K562 (cell line): Measurements from ENCODE around the gene RETREG1. TPM values are rescaled to one million over a fixed set of nuclear protein-coding genes. Genes with fewer than 3 reads are reported as not detected.

ENCODE experiments used
- ATAC-seq: fragments of 200-7000 bp; cut with Tn5 transposase; 3 replicates; pipeline ENCODE4 v1.9.1; 2020; ENCODE audit warnings: moderate library complexity
- BruUV-seq: library from RNA; stranded (reverse); fragments of 400-500 nt; replicated peaks from 2 replicates; lab custom pipeline; 2021; lab: Mats Ljungman, UMichigan
- CTCF ChIA-PET: fragments of 300-600 bp; formaldehyde crosslinking; extraction: SDS; loops from one replicate; lab custom pipeline; 2021; ENCODE audit warnings: low intra/inter-chr PET ratio; lab: Yijun Ruan, JAX
- POLR2A ChIA-PET: fragments of 300-600, 350-650 bp; sonication (Branson Sonifier 250); formaldehyde crosslinking; extraction: SDS; loops from one replicate; lab custom pipeline; 2021; ENCODE audit warnings: antibody characterized with exemption, inconsistent platforms; lab: Yijun Ruan, JAX
- DNase-seq, 4 experiments: peaks; one replicate each; pipeline versions ENCODE4 v3.0.0 to v3.0.0-alpha.2; 2011 to 2018; ENCODE audit warnings: low spot score in 3 of 4, mixed read lengths in 3 of 4; ENCODE audit errors: extremely low read depth in 1 of 4
- FAIRE-seq: peaks from 2 replicates; lab custom pipeline; 2011; peaks lifted over from hg19 to GRCh38; lab: Jason Lieb, UNC
- H2AFZ ChIP-seq: 2 replicates; pipeline ENCODE4 v1.6.0; 2011; ENCODE audit warnings: low read depth, low read length, control low read depth, inconsistent platforms
- H3K27ac ChIP-seq: fragments of 200-600 bp; 3 replicates; pipeline ENCODE4 v1.8.0; 2011; ENCODE audit warnings: low read depth, mild to moderate bottlenecking, control low read depth, inconsistent platforms, low read length, moderate library complexity, mixed read lengths; ENCODE audit errors: extremely low read depth
- H3K27me3 ChIP-seq, 2 experiments: fragments of 300-600 bp in 1 of 2; 2 replicates in 1 of 2; 3 replicates in 1 of 2; pipeline versions ENCODE4 v1.6.0 to v1.8.0; 2011; ENCODE audit warnings: inconsistent platforms in 2 of 2, low read length in 2 of 2, mild to moderate bottlenecking in 1 of 2, mixed read lengths in 1 of 2, moderate library complexity in 1 of 2; ENCODE audit not compliant: control insufficient read depth in 2 of 2, insufficient read depth in 2 of 2
- H3K36me3 ChIP-seq: fragments of 300-600 bp; 3 replicates; pipeline ENCODE4 v1.8.0; 2011; ENCODE audit warnings: mild to moderate bottlenecking, low read length, inconsistent platforms; ENCODE audit not compliant: control insufficient read depth, insufficient read depth
- H3K4me1 ChIP-seq, 2 experiments: fragments of 200-600 bp in 1 of 2; replicated peaks in 1 of 2; 2 replicates in 1 of 2; 3 replicates in 1 of 2; pipeline versions ENCODE4 v1.5.1 to v1.8.0; 2011; ENCODE audit warnings: inconsistent platforms in 2 of 2, low read length in 2 of 2, mild to moderate bottlenecking in 1 of 2, mixed read lengths in 1 of 2, moderate library complexity in 1 of 2; ENCODE audit not compliant: control insufficient read depth in 2 of 2, insufficient read depth in 2 of 2
- H3K4me2 ChIP-seq: 2 replicates; pipeline ENCODE4 v1.6.1; 2011; ENCODE audit warnings: low read length, control low read depth, inconsistent platforms, mixed read lengths; ENCODE audit not compliant: insufficient read depth
- H3K4me3 ChIP-seq: fragments of 200-600 bp; sonication (generic), shearing (Covaris generic); 2 replicates; pipeline ENCODE4 v1.5.1; 2016; ENCODE audit warnings: control low read depth, inconsistent platforms
- H3K79me2 ChIP-seq: fragments of 200-600 bp; 3 replicates; pipeline ENCODE4 v1.8.0; 2011; ENCODE audit warnings: low read length, inconsistent platforms; ENCODE audit not compliant: control insufficient read depth, insufficient read depth
- H3K9ac ChIP-seq, 2 experiments: 2 replicates each; pipeline versions ENCODE4 v1.6.0 to v1.6.1; 2011; ENCODE audit warnings: low read depth in 2 of 2, low read length in 2 of 2, control low read depth in 1 of 2, inconsistent platforms in 1 of 2, mild to moderate bottlenecking in 1 of 2, mixed read lengths in 1 of 2; ENCODE audit not compliant: insufficient read depth in 1 of 2
- H3K9me1 ChIP-seq: one replicate; pipeline ENCODE4 v1.6.0; 2011; ENCODE audit warnings: inconsistent platforms, mild to moderate bottlenecking, low read length, moderate library complexity; ENCODE audit not compliant: control insufficient read depth, insufficient read depth
- H3K9me3 ChIP-seq: replicated peaks from 2 replicates; pipeline ENCODE4 v1.5.1; 2011; ENCODE audit warnings: low read depth, low read length, inconsistent platforms; ENCODE audit not compliant: control insufficient read depth, insufficient read depth
- H4K20me1 ChIP-seq: replicated peaks from 2 replicates; pipeline ENCODE4 v1.6.1; 2011; ENCODE audit warnings: low read length, inconsistent platforms, mixed read lengths; ENCODE audit not compliant: control insufficient read depth, insufficient read depth
- ARNT ChIP-seq, 2 experiments: fragments of 450-650 bp; IDR thresholded peaks; 2 replicates each; pipeline ENCODE4 v1.6.1; 2016; ENCODE audit warnings: mild to moderate bottlenecking in 1 of 2
- CTCFL ChIP-seq: IDR thresholded peaks from 2 replicates; pipeline ENCODE4 v1.6.1; 2011; ENCODE audit warnings: borderline replicate concordance, low read depth, mild to moderate bottlenecking, moderate library complexity, low read length; ENCODE audit not compliant: insufficient read depth, poor library complexity, severe bottlenecking
- ELK3 ChIP-seq: fragments of 450-650 bp; formaldehyde crosslinking; IDR thresholded peaks from 2 replicates; pipeline ENCODE4 v1.4.0; 2020; ENCODE audit warnings: mild to moderate bottlenecking
- ETV5 ChIP-seq: sonication (generic); formaldehyde crosslinking; IDR thresholded peaks from 2 replicates; pipeline ENCODE4 v1.4.0; 2020; ENCODE audit warnings: low read depth, mild to moderate bottlenecking, missing genetic modification reagents
- EZH2 ChIP-seq: IDR thresholded peaks from 2 replicates; pipeline ENCODE4 v1.6.1; 2012; ENCODE audit warnings: low read depth, mild to moderate bottlenecking, inconsistent platforms, low read length, borderline replicate concordance
- NR1H2 ChIP-seq: sonication (generic); formaldehyde crosslinking; IDR thresholded peaks from 2 replicates; pipeline ENCODE4 v1.4.0; 2020; ENCODE audit warnings: mild to moderate bottlenecking, missing genetic modification reagents
- TEAD2 ChIP-seq: fragments of 450-650 bp; IDR thresholded peaks from 2 replicates; pipeline ENCODE4 v1.6.1; 2016; ENCODE audit warnings: missing genetic modification characterization, control low read depth, missing compliant biosample characterization
- ZNF507 ChIP-seq: conservative IDR thresholded peaks from 2 replicates; pipeline ENCODE4 v1.6.1; 2017; ENCODE audit warnings: missing genetic modification characterization, missing compliant biosample characterization
- WGBS: fragments of 100-300 bp; shearing (Covaris generic); methylation state at CpG from one replicate; pipeline ENCODE4 v1.1.6; 2016; ENCODE audit warnings: low coverage, mixed read lengths; ENCODE audit not compliant: insufficient coverage; ENCODE audit errors: missing lambda C conversion rate; 5-methylcytosine and 5-hydroxymethylcytosine counted together
- in situ Hi-C: fragments of 300-500 bp; cut with MboI; formaldehyde crosslinking; loops from 4 replicates; pipeline ENCODE4 v1.15.0; 2018; ENCODE audit warnings: inconsistent platforms, mixed read lengths
- intact Hi-C: fragments of 100-400 bp; cut with micrococcal nuclease; formaldehyde crosslinking; loops from 2 replicates; pipeline ENCODE4 v1.14.2; 2022
- polyA plus RNA-seq, 8 experiments: library from polyadenylated mRNA; depleted of rRNA in 4 of 8; stranded (reverse) in 5 of 8; unstranded in 3 of 8; fragments of >200 nt; fragmentation: Nextera tagmentation in 2 of 8; fragmentation: Illumina TruSeq in 1 of 8; extraction: Ambion mirVana in 2 of 8; extraction: Trizol in 1 of 8; gene quantifications; 2 replicates each; pipeline versions ENCODE4 v1.2.1 to v1.2.3, GENCODE V29; 2011 to 2014; ENCODE audit warnings: inconsistent platforms in 1 of 8, missing spikeins in 1 of 8
- total RNA-seq, 7 experiments: library from RNA; depleted of rRNA in 6 of 7; stranded (reverse); fragments of >200 nt in 6 of 7; fragmentation: Illumina TruSeq in 2 of 7; extraction: Trizol in 2 of 7; gene quantifications; 2 replicates each; pipeline versions ENCODE4 v1.2.1 to v1.2.3, GENCODE V29; 2011 to 2021; ENCODE audit warnings: low replicate concordance in 1 of 7

Gene RETREG1
- total and polyA plus RNA-seq, 9 of the 15 experiments (the other 6 are each of a cell fraction or from before 2014, with no cell fraction given) = 0.01 to 0.20 (median 0.08) TPM; not detected in 5

- H3K4me2 ChIP-seq = no peak overlapping the region
- H3K27me3 ChIP-seq = peaks cover 0 to 4% of the 10 kb centered on the region in 2 experiments; a peak in 1 of 5 replicates
- no TSS peak for BruUV-seq
- H3K9me3 ChIP-seq = no peaks in the 10 kb centered on the region
- no peak overlapping the region for H3K4me3 ChIP-seq
- no peak for TF ChIP-seq CTCFL
- TF ChIP-seq ETV5 = no peak
- no peak for TF ChIP-seq ARNT (IDR thresholded peaks at IDR 0.05)
- TF ChIP-seq ELK3 (CRISPR knock-in tag) = no peak
- no peak for TF ChIP-seq TEAD2
- TF ChIP-seq EZH2 = no peak
- TF ChIP-seq ZNF507 (tag) = no peak
- TF ChIP-seq NR1H2 (CRISPR knock-in tag) = no peak
- H3K9ac ChIP-seq = no peak overlapping the region
- WGBS = 4% methylated on average over 12 of the region's 12 CpGs
- peaks cover 0 to 2% of the 10 kb centered on the region in 2 experiments; a peak in 2 of 5 replicates for H3K4me1 ChIP-seq
- in situ Hi-C loops (no loop called here), intact Hi-C loops (no loop called here)
- ATAC-seq = no peak
- FAIRE-seq = no peak
- no peaks in the 10 kb centered on the region for H4K20me1 ChIP-seq
- H3K36me3 ChIP-seq = no peaks in the 10 kb centered on the region
- no peaks in the 10 kb centered on the region for H3K79me2 ChIP-seq
- ChIA-PET POLR2A (interaction anchor here (0.7 kb wide), 1 partner anchor 372 kb away, joined by 3 read pairs; no protein-coding TSS in a partner anchor), CTCF (no interaction called here)
- no peak overlapping the region for H2AFZ ChIP-seq
- DNase-seq = no peak
- no peaks in the 10 kb centered on the region for H3K9me1 ChIP-seq
- no peak overlapping the region for H3K27ac ChIP-seq
Observed at GRCh38 chr5:16574789-16575721, 41.7 kb downstream of the RETREG1 start.
